WERI-Rb-1 (cell line): Measurements from ENCODE around the gene IL1RAPL2.

ENCODE experiments used
- DNase-seq: peaks from one replicate; pipeline ENCODE4 v3.0.0-alpha.2; 2020
- H3K27ac ChIP-seq: fragments of 250-450 bp; sonication (Bioruptor Pico); 2 replicates; pipeline ENCODE4 v1.5.1; 2020; ENCODE audit warnings: mild to moderate bottlenecking, moderate library complexity
- H3K27me3 ChIP-seq: fragments of 250-450 bp; sonication (Bioruptor Pico); 2 replicates; pipeline ENCODE4 v1.5.1; 2021; ENCODE audit warnings: mild to moderate bottlenecking, low read depth, moderate library complexity; ENCODE audit not compliant: insufficient read depth, severe bottlenecking
- H3K36me3 ChIP-seq: fragments of 250-450 bp; sonication (Bioruptor Pico); 2 replicates; pipeline ENCODE4 v1.5.1; 2020; ENCODE audit warnings: mild to moderate bottlenecking, moderate library complexity
- H3K4me3 ChIP-seq: 2 replicates; pipeline ENCODE4 v1.5.1; 2011; ENCODE audit warnings: low read depth, mild to moderate bottlenecking, control low read depth, low read length
- H3K9me3 ChIP-seq: fragments of 250-450 bp; sonication (Bioruptor Pico); 2 replicates; pipeline ENCODE4 v1.5.1; 2021; ENCODE audit warnings: mild to moderate bottlenecking, moderate library complexity; ENCODE audit not compliant: severe bottlenecking
- TF ChIP-seq, protein P1 (sequence below): IDR thresholded peaks from 2 replicates; pipeline ENCODE4 v1.5.1; 2011; ENCODE audit warnings: low read depth, mild to moderate bottlenecking, control low read depth, inconsistent platforms, low read length

The IL1RAPL2 gene

DNA sequence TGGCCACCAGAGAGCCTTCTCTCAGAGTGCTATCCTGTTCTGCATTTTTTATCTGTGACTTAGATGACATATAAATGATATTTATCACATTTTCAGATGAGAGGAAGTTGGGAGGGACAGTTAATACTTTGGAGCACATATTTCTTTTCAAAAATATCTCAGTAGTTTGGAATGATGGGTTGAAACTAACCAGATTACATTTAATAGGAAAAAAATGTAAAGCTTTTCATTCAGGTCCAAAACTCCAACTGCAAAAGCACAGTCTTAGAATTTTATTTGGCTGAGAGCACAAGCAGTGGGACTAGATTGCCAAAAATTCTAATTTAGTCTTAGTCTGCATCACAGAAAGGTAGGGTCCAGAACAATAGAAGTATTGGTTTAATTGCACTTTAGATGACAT lies 902.7 kb downstream of the IL1RAPL2 start:
- H3K27me3 ChIP-seq, result peaks cover 9% of the 10 kb centered on the region
- no peak overlapping the region for H3K27ac ChIP-seq
- no peak overlapping the region for H3K4me3 ChIP-seq
- no peaks in the 10 kb centered on the region for H3K36me3 ChIP-seq
- no peaks in the 10 kb centered on the region for H3K9me3 ChIP-seq
- TF ChIP-seq, protein P1, sequence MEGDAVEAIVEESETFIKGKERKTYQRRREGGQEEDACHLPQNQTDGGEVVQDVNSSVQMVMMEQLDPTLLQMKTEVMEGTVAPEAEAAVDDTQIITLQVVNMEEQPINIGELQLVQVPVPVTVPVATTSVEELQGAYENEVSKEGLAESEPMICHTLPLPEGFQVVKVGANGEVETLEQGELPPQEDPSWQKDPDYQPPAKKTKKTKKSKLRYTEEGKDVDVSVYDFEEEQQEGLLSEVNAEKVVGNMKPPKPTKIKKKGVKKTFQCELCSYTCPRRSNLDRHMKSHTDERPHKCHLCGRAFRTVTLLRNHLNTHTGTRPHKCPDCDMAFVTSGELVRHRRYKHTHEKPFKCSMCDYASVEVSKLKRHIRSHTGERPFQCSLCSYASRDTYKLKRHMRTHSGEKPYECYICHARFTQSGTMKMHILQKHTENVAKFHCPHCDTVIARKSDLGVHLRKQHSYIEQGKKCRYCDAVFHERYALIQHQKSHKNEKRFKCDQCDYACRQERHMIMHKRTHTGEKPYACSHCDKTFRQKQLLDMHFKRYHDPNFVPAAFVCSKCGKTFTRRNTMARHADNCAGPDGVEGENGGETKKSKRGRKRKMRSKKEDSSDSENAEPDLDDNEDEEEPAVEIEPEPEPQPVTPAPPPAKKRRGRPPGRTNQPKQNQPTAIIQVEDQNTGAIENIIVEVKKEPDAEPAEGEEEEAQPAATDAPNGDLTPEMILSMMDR, result no peak
- no peak for DNase-seq

DNA sequence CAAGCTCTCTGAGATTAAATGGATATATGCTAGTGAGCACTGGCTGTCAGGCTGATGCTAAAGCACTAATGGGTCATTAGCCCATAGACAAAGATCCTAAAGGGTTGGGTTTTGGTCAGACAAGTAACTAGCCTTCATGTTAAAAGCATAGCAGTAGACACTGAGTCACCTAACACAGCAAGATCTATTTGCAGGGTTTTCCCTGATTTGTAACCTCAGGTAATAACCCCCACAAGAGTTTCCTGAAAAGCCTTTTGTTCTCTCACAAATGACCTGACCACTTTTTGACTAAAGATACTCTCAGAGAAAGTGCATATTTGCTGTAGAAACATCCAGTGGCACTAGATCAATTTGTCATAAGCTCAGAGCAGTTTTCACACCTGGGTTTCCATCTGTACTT lies 905.6 kb downstream of the IL1RAPL2 start:
- TF ChIP-seq, protein P1, result no peak
- Histone ChIP-seq H3K4me3 (no peak overlapping the region), H3K27ac (no peak overlapping the region), H3K36me3 (no peaks in the 10 kb centered on the region), H3K9me3 (no peaks in the 10 kb centered on the region), H3K27me3 (peaks cover 5% of the 10 kb centered on the region)
- no peak for DNase-seq

DNA sequence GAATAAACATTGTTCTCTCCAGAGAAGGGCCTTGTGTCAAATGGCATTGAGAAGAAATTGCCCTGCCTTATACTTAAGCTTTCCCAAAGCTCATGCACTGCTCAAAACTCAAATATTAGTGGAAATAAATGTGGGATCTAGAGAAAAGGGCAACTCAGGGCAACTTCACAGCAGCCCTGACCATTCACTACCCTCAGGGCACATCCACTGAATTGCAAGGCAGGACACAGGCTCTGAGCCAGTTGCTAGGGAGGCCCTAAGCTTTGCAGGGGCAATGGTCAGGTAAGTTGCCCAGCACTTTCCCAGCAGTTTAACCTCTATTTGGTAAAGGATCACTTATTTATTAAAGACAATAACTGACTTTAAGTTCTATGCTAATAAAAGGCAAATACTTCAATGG lies 909.8 kb downstream of the IL1RAPL2 start:
- H3K36me3 ChIP-seq, result no peaks in the 10 kb centered on the region
- peaks cover 25% of the 10 kb centered on the region for H3K27me3 ChIP-seq
- no peak for DNase-seq
- H3K4me3 ChIP-seq, result no peak overlapping the region
- no peaks in the 10 kb centered on the region for H3K9me3 ChIP-seq
- TF ChIP-seq, protein P1, result no peak
- no peak overlapping the region for H3K27ac ChIP-seq

DNA sequence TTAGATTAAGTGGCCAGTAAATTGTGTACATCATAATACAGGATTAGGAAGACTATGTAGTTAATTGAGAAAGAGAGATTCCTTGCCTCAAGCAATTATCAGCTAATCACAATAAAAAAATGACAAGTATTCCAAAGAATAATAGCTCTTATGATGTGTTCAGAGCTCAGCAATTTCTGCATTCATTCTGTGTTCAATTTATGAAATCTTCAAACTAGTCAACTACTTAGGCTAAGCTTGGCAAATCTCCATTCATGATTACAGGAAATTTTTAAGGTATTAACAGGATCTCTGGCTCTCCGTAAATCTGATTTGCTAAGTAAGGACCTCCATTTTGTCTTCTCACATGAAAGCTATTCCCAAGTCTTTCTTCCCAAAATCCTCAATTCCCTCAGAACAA lies 911.4 kb downstream of the IL1RAPL2 start:
- Histone ChIP-seq H3K9me3 (no peaks in the 10 kb centered on the region), H3K4me3 (no peak overlapping the region), H3K36me3 (no peaks in the 10 kb centered on the region), H3K27me3 (peaks cover 25% of the 10 kb centered on the region), H3K27ac (no peak overlapping the region)
- DNase-seq, result no peak
- TF ChIP-seq, protein P1, result no peak

DNA sequence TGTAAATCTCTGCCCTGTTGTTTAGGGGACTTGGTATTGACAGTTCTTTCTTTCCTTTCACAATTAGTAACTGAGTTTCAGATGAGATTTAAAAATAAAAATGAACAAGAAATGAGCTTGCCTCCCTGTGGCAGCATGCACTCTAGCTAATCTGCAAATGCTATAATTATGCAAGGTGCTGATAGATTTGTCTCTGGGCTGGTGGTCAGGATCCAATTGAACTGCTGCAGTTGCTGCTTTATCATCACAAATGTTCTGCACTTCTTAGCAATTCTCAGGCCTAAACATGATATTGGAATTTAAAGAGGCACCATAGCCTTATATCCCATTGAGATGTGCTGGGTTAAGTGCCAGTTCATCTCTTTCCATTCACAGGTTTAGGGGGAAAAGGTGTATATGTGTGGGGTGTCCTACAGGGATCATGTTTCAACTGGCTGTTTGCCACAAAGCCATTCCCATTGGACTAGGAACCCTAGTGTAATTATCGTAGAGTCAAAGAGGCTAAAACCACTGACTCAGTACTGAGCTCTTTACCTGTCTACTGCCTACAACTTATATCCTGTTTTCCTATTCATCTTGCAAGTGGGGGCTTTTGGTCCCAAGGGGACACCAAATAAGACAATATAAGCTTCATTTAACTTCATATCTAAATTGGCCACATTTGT lies 914.8 kb downstream of the IL1RAPL2 start:
- Histone ChIP-seq H3K9me3 (no peaks in the 10 kb centered on the region), H3K27me3 (peaks cover 30% of the 10 kb centered on the region), H3K36me3 (no peaks in the 10 kb centered on the region), H3K4me3 (no peak overlapping the region), H3K27ac (no peak overlapping the region)
- TF ChIP-seq, protein P1, result no peak
- DNase-seq, result no peak

DNA sequence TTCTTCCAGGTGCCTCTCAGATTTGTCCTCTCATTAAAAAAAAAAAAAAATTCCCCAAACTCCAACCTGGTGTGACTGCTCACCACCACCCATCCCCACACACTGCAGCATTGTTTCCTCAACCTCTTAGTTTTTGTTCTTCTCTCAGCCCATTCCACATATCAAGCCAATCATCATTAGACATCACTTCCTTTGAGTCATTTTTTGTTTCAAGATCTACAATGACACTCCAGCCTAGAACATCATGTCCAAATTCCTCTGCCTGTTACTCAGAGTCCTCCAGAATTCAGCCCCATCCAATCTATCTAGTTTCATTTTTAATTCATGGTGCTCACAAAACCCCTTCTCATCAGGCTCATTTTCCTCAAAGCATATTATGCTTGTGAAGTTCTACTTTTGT lies 917.0 kb downstream of the IL1RAPL2 start:
- Histone ChIP-seq H3K4me3 (no peak overlapping the region), H3K9me3 (no peaks in the 10 kb centered on the region), H3K27ac (no peak overlapping the region), H3K27me3 (peaks cover 22% of the 10 kb centered on the region), H3K36me3 (no peaks in the 10 kb centered on the region)
- no peak for DNase-seq
- TF ChIP-seq, protein P1, result no peak
